ENCODE measurements around the gene GOLGB1. TPM values are rescaled to one million over a fixed set of nuclear protein-coding genes. Genes with fewer than 3 reads are reported as not detected.

Gene GOLGB1
- total and polyA plus RNA-seq, 2 donors (not counting 1 experiment from before 2014, with no cell fraction given): 24.7 to 68.7 TPM

DNA sequence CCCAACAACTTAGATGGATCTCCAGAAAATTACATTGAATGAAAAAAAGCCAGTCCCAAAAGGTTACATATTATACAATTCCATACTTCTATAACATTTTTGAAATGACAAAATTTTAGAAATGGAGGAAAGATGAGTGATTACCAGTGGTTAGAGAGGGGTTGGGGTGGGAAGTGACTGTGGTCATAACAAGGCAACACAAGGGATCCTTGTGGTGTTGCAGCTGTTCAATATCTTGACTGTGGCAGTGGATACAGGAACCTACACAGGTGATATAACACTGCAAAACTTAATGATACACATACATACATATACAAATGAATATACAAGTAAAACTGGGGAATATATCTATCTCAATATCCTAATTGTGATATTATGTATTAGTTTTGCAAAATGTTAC, 9.6 kb downstream of the GOLGB1 start:
- DNase-seq (ENCODE audit: low read depth in 2 of 2): no peak
- Histone ChIP-seq H3K4me3 (replicated peaks in 1 of 4; ENCODE audit: control extremely low read depth in 1 of 4, insufficient read depth in 1 of 4, low read depth in 3 of 4, low read length in 4 of 4) (no peak overlapping the region), H3K4me1 (ENCODE audit: control insufficient read depth, extremely low read depth, insufficient read depth, low read length) (no peaks in the 10 kb centered on the region), H3K27me3 (ENCODE audit: control insufficient read depth, insufficient read depth, low read length) (no peaks in the 10 kb centered on the region), H2AFZ (ENCODE audit: low read length) (no peak overlapping the region), H4K20me1 (ENCODE audit: control insufficient read depth, extremely low read depth, insufficient read depth, low read length) (no peaks in the 10 kb centered on the region), H3K9ac (ENCODE audit: insufficient read depth, low read length) (no peak overlapping the region), H3K27ac (ENCODE audit: insufficient read depth, low read length) (no peak overlapping the region), H3K4me2 (ENCODE audit: extremely low read depth, insufficient read depth, low read length) (no peak overlapping the region), H3K79me2 (ENCODE audit: control insufficient read depth, insufficient read depth, low read length) (peaks cover 44% of the 10 kb centered on the region), H3K9me3 (ENCODE audit: control insufficient read depth, insufficient read depth, low read depth, low read length) (no peaks in the 10 kb centered on the region), H3K36me3 (ENCODE audit: control insufficient read depth, insufficient read depth, low read length) (no peaks in the 10 kb centered on the region)
- TF ChIP-seq EZH2 (IDR thresholded peaks at IDR 0.05; ENCODE audit: low read length, missing control alignments): no peak
- TF ChIP-seq, protein P1, sequence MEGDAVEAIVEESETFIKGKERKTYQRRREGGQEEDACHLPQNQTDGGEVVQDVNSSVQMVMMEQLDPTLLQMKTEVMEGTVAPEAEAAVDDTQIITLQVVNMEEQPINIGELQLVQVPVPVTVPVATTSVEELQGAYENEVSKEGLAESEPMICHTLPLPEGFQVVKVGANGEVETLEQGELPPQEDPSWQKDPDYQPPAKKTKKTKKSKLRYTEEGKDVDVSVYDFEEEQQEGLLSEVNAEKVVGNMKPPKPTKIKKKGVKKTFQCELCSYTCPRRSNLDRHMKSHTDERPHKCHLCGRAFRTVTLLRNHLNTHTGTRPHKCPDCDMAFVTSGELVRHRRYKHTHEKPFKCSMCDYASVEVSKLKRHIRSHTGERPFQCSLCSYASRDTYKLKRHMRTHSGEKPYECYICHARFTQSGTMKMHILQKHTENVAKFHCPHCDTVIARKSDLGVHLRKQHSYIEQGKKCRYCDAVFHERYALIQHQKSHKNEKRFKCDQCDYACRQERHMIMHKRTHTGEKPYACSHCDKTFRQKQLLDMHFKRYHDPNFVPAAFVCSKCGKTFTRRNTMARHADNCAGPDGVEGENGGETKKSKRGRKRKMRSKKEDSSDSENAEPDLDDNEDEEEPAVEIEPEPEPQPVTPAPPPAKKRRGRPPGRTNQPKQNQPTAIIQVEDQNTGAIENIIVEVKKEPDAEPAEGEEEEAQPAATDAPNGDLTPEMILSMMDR (conservative IDR thresholded peaks at IDR 0.05 in 1 of 2, IDR thresholded peaks at IDR 0.05 in 1 of 2; ENCODE audit: low read depth in 1 of 2, low read length in 2 of 2): no peak

DNA sequence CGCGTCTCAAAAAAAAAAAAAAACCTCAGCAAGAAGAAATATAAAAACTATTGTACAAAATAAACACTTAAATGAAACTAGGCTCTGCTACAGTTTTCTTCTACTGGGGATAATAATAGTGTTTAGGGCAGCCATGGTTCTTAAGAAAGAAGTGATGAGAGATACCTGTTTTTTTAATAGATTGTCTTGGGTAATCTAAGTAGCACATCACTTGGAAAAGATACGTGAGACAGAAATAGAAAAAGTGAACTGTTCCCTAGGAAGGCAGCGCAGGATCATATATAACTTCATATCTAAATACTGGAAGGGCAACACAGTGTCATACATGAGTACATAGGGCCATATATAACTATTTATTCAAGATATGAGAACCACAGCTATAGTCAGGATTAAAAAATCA, 11.9 kb downstream of the GOLGB1 start:
- H3K27ac ChIP-seq (ENCODE audit: insufficient read depth, low read length): no peak overlapping the region
- no peaks in the 10 kb centered on the region for H3K36me3 ChIP-seq (ENCODE audit: control insufficient read depth, insufficient read depth, low read length)
- TF ChIP-seq, protein P1 (conservative IDR thresholded peaks at IDR 0.05 in 1 of 2, IDR thresholded peaks at IDR 0.05 in 1 of 2; ENCODE audit: low read depth in 1 of 2, low read length in 2 of 2): no peak
- TF ChIP-seq EZH2 (IDR thresholded peaks at IDR 0.05; ENCODE audit: low read length, missing control alignments): no peak
- H3K9me3 ChIP-seq (ENCODE audit: control insufficient read depth, insufficient read depth, low read depth, low read length): no peaks in the 10 kb centered on the region
- H3K4me2 ChIP-seq (ENCODE audit: extremely low read depth, insufficient read depth, low read length): no peak overlapping the region
- no peaks in the 10 kb centered on the region for H3K27me3 ChIP-seq (ENCODE audit: control insufficient read depth, insufficient read depth, low read length)
- DNase-seq (ENCODE audit: low read depth in 2 of 2): no peak
- H3K4me1 ChIP-seq (ENCODE audit: control insufficient read depth, extremely low read depth, insufficient read depth, low read length): no peaks in the 10 kb centered on the region
- peaks cover 43% of the 10 kb centered on the region for H3K79me2 ChIP-seq (ENCODE audit: control insufficient read depth, insufficient read depth, low read length)
- no peaks in the 10 kb centered on the region for H4K20me1 ChIP-seq (ENCODE audit: control insufficient read depth, extremely low read depth, insufficient read depth, low read length)
- H2AFZ ChIP-seq (ENCODE audit: low read length): no peak overlapping the region
- H3K9ac ChIP-seq (ENCODE audit: insufficient read depth, low read length): no peak overlapping the region
- no peak overlapping the region for H3K4me3 ChIP-seq (replicated peaks in 1 of 4; ENCODE audit: control extremely low read depth in 1 of 4, insufficient read depth in 1 of 4, low read depth in 3 of 4, low read length in 4 of 4)

DNA sequence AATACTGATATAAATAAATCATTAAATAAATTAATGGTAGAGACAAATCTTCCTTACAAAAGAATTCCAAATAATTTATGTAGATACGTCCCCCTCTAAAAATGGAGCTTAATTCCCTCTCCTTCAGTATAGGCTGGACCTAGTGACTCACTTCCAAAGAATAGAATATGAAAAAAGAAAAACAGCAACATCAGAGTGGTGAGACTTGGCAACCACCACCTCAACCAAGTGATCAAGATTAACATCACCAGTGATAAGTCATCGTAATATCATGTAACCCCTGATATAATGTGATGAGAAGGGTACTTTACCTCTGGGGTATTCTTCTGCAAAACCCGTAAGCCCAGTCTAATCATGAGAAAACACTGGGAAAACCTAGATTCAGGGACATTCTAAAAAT, 13.4 kb downstream of the GOLGB1 start:
- Histone ChIP-seq H3K9me3 (ENCODE audit: control insufficient read depth, insufficient read depth, low read depth, low read length) (no peaks in the 10 kb centered on the region), H4K20me1 (ENCODE audit: control insufficient read depth, extremely low read depth, insufficient read depth, low read length) (no peaks in the 10 kb centered on the region), H3K9ac (ENCODE audit: insufficient read depth, low read length) (no peak overlapping the region), H3K4me3 (replicated peaks in 1 of 4; ENCODE audit: control extremely low read depth in 1 of 4, insufficient read depth in 1 of 4, low read depth in 3 of 4, low read length in 4 of 4) (no peak overlapping the region), H3K36me3 (ENCODE audit: control insufficient read depth, insufficient read depth, low read length) (no peaks in the 10 kb centered on the region), H2AFZ (ENCODE audit: low read length) (no peak overlapping the region), H3K4me2 (ENCODE audit: extremely low read depth, insufficient read depth, low read length) (no peak overlapping the region), H3K27me3 (ENCODE audit: control insufficient read depth, insufficient read depth, low read length) (no peaks in the 10 kb centered on the region), H3K27ac (ENCODE audit: insufficient read depth, low read length) (no peak overlapping the region), H3K4me1 (ENCODE audit: control insufficient read depth, extremely low read depth, insufficient read depth, low read length) (no peaks in the 10 kb centered on the region), H3K79me2 (ENCODE audit: control insufficient read depth, insufficient read depth, low read length) (peaks cover 45% of the 10 kb centered on the region)
- TF ChIP-seq, protein P1 (conservative IDR thresholded peaks at IDR 0.05 in 1 of 2, IDR thresholded peaks at IDR 0.05 in 1 of 2; ENCODE audit: low read depth in 1 of 2, low read length in 2 of 2): no peak
- no peak for TF ChIP-seq EZH2 (IDR thresholded peaks at IDR 0.05; ENCODE audit: low read length, missing control alignments)
- DNase-seq (ENCODE audit: low read depth in 2 of 2): peak in 1 of 2 donors; percentile 77
